ENCODE measurements around the gene RSPO1.
"Not testable (repeated sequence)": the region's sequence is repeated elsewhere in the genome, so short reads cannot be mapped to it uniquely, and the experiment has no call there.

Gene RSPO1

GRCh38 chr1:37634244-37634991 lies at the start of gene RSPO1:
RSPO1 (minus strand) TSS chr1:37634892; CDS start chr1:37629661, 5,231 bp downstream.
- no peak for DNase-seq

GRCh38 chr1:37684182-37684581 lies 49.5 kb upstream of the RSPO1 start:
- DNase-seq: not testable (repeated sequence)

GRCh38 chr1:37682334-37682987 lies 47.8 kb upstream of the RSPO1 start:
- peak; percentile 6 for DNase-seq

- DNase-seq: no peak
Measured at GRCh38 chr1:37680933-37681332, 46.2 kb upstream of the RSPO1 start.

GRCh38 chr1:37677808-37678207 lies 43.1 kb upstream of the RSPO1 start:
- no peak for DNase-seq

- no peak for DNase-seq
Measured at GRCh38 chr1:37677143-37677439, 42.4 kb upstream of the RSPO1 start.

GRCh38 chr1:37676281-37677142 lies 41.8 kb upstream of the RSPO1 start:
- DNase-seq: no peak

GRCh38 chr1:37673920-37674319 lies 39.2 kb upstream of the RSPO1 start:
- no peak for DNase-seq

GRCh38 chr1:37672136-37672870 lies 37.6 kb upstream of the RSPO1 start:
- DNase-seq: no peak

GRCh38 chr1:37671261-37671660 lies 36.6 kb upstream of the RSPO1 start:
- DNase-seq: no peak

GRCh38 chr1:37670133-37670532 lies 35.4 kb upstream of the RSPO1 start:
- DNase-seq: no peak

GRCh38 chr1:37667023-37667671 lies 32.5 kb upstream of the RSPO1 start:
- no peak for DNase-seq

GRCh38 chr1:37666241-37666867 lies 31.7 kb upstream of the RSPO1 start:
- no peak for DNase-seq

- DNase-seq: no peak
Measured at GRCh38 chr1:37663426-37664000, 28.8 kb upstream of the RSPO1 start.

- no peak for DNase-seq
Measured at GRCh38 chr1:37662031-37662755, 27.5 kb upstream of the RSPO1 start.

GRCh38 chr1:37661401-37661800 lies 26.7 kb upstream of the RSPO1 start:
- DNase-seq: no peak

GRCh38 chr1:37660664-37661063 lies 26.0 kb upstream of the RSPO1 start:
- DNase-seq: no peak

- no peak for DNase-seq
Measured at GRCh38 chr1:37658486-37658885, 23.8 kb upstream of the RSPO1 start.

GRCh38 chr1:37657620-37658412 lies 23.1 kb upstream of the RSPO1 start:
- no peak for DNase-seq

- DNase-seq: no peak
Measured at GRCh38 chr1:37656881-37657280, 22.2 kb upstream of the RSPO1 start.

All from NCI-H187 treated with DMSO at 0.1 percent for 48 hours (cell line).